Stimulated activated CD4-positive, alpha-beta T cell treated with anti-CD3 and anti-CD28 coated beads, Interleukin-4, amount 100 ng/mL, for 48 hours (primary cell): ENCODE data around the gene METAP1.
"Not testable (repeated sequence)": the region's sequence is repeated elsewhere in the genome, so short reads cannot be mapped to it uniquely, and the experiment has no call there.

Source experiments
- DNase-seq, 2 donors: peaks; one replicate each; pipeline ENCODE4 v3.0.0-alpha.2; 2020; ENCODE audit warnings: low read depth in 2 of 2

METAP1 gene

GRCh38 chr4:99099814-99100213 lies 104.3 kb downstream of the METAP1 start:
- DNase-seq: not testable (repeated sequence)

DNA sequence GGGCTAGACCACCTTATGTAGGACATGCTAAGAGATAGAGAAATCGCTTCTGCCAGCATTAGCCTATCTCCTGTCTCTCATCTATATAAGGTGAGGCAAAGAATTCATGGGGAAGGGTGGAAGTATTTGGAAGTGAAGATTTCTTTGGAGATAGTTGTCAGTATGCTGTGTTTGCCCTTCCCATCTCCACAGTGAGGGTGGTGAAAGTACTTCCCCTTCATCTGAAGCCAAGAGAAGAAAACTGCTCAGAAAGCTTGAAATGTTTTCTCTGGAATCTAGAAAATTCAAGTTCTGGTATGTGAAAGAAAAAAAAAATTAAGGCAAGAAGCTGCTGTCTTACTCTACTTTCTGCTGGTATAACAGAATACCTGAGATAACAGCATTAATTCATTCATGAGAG lies 105.4 kb downstream of the METAP1 start:
- no peak for DNase-seq

DNA sequence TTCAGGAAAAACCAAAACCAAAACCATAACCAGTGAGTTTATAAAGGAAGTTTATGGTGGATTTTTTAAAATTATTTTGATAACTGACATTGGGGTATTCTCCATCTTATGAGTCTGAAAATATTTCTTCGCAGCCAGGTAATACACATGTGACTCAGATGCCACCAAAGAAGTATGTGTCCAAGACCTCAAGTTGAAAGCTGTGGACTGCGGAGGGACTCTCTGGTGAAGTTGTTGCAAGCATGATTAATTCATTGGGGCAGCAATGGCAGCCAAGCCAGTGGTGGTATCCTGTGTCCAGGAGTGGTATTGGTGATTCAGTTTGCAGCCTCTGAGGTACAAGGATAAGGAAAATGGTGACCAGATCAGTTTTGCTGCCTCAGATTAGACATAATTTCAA lies 107.1 kb downstream of the METAP1 start:
- no peak for DNase-seq

- DNase-seq: no peak
Observed at GRCh38 chr4:99103166-99103565, 107.6 kb downstream of the METAP1 start.

GRCh38 chr4:99104153-99104552 lies 108.6 kb downstream of the METAP1 start:
- no peak for DNase-seq

DNA sequence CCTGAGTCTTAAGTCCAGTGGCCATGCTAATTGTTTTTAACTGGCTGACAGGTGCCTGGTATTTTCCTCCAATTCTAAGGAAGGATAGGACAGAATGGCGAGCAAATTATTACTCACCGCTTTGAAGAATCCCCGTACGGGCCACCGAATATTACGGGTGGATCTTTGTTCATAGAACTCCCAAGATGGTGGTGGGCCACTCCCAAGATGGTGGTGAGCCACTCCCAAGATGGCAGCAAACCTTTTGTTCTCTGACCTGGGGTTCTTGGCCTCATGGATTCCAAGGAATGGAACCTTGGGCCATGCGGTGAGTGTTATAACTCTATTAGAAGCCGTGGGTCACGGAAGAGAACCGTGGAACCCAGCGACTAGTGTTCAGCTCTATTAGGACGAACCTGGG lies 113.8 kb downstream of the METAP1 start:
- DNase-seq: not testable (repeated sequence)
